GM20431 (cell line): Measurements from ENCODE around the gene EFNA2.
"Not testable (repeated sequence)": the region's sequence is repeated elsewhere in the genome, so short reads cannot be mapped to it uniquely, and the experiment has no call there.

Source experiments
- in situ Hi-C: fragments of 300-500 bp; cut with MseI, MboI; formaldehyde crosslinking; loops from one replicate; pipeline ENCODE4 v1.15.0; 2020; ENCODE audit warnings: low sequenced_read_pairs; ENCODE audit not compliant: unreplicated experiment

EFNA2 gene

GRCh38 chr19:1309977-1310852, 24.5 kb downstream of the EFNA2 start:
- in situ Hi-C loops, result no loop called here

DNA sequence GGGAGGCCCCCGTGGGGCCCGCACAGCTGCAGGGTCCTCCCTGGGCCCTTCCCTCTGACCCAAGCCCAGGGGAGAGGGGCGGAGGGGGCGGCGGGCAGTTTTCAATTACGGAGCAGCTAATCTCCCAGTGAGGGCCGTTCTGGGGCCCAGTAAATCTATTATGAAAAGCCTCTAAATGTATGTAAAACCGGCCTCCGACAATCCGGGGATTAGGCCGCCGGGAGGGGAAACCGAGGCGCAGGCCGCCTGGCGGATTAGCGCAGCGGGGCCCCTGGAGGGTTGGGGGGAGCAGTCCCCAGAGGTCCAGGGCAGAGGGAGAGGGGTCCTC, 25.1 kb downstream of the EFNA2 start:
- in situ Hi-C loops, result no loop called here

GRCh38 chr19:1311543-1312091, 25.9 kb downstream of the EFNA2 start:
- in situ Hi-C loops, result no loop called here

GRCh38 chr19:1312767-1313694, 27.4 kb downstream of the EFNA2 start:
- in situ Hi-C loops, result no loop called here

- in situ Hi-C loops, result no loop called here
These were observed 28.3 kb downstream of the EFNA2 start for GRCh38 chr19:1313695-1314613.

- in situ Hi-C loops, result no loop called here
These were observed 29.9 kb downstream of the EFNA2 start for GRCh38 chr19:1315470-1316166.

DNA sequence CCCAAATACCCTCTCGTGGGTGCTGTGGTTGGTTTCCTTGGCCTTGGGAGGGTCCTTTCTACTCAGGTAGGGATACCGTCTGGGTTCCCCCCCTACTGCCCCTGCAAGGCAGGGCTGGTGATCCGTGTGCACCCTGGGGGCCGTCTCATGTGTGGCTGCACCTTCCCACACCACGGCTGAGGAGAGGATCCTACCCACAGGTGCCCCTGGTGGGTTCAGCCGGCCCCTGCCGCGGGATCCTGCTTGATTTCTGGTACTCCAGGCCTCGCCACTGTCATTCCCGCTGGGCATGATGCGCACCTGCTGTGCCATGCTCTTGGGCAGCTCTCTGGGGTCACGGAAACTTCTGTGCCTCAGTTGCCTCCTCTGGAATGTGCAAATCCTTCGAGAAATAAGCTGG, 30.8 kb downstream of the EFNA2 start:
- in situ Hi-C loops, result no loop called here

DNA sequence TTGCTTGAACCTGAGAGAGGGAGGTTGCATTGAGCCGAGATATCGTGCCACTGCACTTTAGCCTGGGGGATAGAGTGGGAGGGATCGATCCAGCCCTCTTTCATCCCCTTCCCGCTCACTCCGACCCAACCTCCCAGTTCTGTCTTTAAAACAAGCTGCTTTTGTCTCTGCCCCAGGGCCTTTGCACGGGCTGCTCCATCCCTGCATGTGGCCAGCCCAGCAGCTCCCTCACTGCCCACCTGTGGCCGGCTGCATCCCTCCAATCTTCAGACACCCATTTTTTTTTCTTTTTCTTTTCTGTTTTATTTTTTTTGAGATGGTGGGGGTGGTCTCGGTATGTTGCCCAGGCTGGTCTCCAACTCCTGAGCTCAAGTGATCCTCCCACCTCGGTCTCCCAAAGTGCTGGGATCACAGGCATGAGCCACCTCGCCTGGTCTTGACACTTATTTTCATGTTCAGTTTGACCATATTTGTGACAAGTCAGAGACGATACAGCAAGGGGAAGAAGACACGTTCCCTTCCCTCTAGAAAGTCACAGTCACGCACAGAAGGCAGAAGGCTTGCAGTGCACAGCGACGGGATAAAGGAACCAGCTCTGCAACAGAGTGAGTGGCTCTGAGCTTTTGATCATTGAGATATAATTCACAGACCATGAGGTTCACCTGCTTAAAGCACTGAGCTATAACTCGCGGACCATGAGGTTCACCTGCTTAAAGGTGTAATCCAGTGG, 31.8 kb downstream of the EFNA2 start:
- in situ Hi-C loops, result no loop called here

GRCh38 chr19:1318678-1319471, 33.2 kb downstream of the EFNA2 start:
- in situ Hi-C loops, result no loop called here

DNA sequence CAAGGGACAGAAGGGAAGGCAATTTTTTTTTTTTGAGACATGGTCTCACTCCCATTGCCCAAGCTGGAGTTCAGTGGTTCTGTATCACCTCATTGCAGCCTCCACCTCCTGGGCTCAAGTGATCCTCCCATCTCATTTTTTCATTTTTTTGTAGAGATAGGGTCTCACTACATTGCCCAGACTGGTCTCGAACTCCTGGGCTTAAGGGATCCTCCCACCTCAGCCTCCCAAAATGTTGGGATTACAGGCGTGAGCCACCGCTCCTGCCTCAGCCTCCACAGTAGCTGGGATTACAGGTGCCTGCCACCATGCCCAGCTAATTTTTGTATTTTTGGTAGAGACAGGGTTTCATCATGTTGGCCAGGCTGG, 34.6 kb downstream of the EFNA2 start:
- in situ Hi-C loops, result not testable (repeated sequence)

- in situ Hi-C loops, result no loop called here
These were observed 35.9 kb downstream of the EFNA2 start for GRCh38 chr19:1321539-1321938.

- in situ Hi-C loops, result no loop called here
These were observed 36.7 kb downstream of the EFNA2 start for GRCh38 chr19:1322198-1322981.

GRCh38 chr19:1324249-1324805, 38.7 kb downstream of the EFNA2 start:
- in situ Hi-C loops, result no loop called here

DNA sequence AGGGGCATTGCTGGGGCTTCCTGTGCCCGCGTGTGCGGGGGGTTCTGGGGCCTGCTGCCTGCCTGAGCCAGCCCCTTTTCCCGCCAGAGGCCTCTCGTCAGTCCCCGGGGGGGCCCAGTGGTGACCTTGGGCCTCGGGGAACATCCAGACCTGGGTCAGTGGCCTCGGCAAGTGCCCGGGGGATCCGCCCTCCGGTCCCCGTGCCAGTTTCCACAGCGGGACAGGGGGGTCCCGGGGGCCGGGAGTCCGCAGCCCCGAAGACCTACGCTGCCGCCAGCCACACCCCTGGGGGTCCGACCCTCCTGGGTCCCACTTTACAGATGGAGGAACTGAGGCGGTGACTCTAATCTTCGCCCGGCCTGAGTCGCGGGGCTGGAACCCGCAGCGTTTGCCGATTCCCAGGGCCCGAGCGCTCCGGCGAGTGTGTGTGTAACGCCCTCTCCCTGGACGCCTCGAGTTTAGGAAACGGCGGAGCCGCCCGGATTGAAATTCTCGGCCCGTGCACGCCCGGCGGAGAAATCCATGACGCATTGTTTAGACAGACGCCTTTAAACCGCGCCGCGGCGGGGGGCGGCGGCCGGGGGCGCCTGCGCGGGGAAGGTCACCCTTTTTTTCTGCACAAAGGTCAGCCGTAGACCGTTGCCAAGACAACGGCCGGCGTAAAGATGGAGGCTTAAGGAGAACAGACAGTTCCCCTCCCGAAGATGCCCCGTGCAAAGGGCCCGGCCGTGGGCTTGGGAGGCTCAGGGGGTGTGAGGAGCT, 39.3 kb downstream of the EFNA2 start:
- in situ Hi-C loops, result no loop called here

- in situ Hi-C loops, result no loop called here
These were observed 40.1 kb downstream of the EFNA2 start for GRCh38 chr19:1325568-1326294.

GRCh38 chr19:1327125-1327524, 41.5 kb downstream of the EFNA2 start:
- in situ Hi-C loops, result no loop called here
